ENCODE results near the gene PACS2.
"Not testable (repeated sequence)": the region's sequence is repeated elsewhere in the genome, so short reads cannot be mapped to it uniquely, and the experiment has no call there.

PACS2 gene

DNA sequence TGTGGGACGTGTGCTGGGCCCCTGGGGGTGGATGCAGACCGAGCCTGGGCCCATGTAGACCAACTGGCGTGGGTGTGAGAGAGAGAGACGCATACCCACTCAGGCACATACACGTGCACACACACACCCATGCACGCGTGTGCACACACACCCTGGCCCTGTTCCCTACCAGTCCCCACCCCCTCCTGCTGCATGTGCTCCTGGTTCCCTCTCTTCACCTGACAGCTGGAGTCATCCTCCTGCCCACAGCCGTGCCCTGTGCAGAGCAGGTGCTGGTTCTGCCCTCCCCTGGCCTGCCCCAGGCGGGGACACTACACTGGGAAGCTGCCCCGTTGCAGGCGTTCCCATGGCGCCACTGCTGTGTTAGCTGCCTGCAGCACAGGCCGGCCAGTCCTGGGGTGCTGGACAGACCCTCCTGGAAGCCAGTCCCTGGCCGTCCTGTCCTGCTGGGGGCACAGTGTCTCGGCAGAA is 18.5 kb downstream of the PACS2 start:
- DNase-seq, result no peak

- DNase-seq, result no peak
Observed at GRCh38 chr14:105333613-105334364, 19.2 kb downstream of the PACS2 start.

- no peak for DNase-seq
Observed at GRCh38 chr14:105334383-105335230, 20.1 kb downstream of the PACS2 start.

- not testable (repeated sequence) for DNase-seq
Observed at GRCh38 chr14:105335231-105335542, 20.6 kb downstream of the PACS2 start.

DNA sequence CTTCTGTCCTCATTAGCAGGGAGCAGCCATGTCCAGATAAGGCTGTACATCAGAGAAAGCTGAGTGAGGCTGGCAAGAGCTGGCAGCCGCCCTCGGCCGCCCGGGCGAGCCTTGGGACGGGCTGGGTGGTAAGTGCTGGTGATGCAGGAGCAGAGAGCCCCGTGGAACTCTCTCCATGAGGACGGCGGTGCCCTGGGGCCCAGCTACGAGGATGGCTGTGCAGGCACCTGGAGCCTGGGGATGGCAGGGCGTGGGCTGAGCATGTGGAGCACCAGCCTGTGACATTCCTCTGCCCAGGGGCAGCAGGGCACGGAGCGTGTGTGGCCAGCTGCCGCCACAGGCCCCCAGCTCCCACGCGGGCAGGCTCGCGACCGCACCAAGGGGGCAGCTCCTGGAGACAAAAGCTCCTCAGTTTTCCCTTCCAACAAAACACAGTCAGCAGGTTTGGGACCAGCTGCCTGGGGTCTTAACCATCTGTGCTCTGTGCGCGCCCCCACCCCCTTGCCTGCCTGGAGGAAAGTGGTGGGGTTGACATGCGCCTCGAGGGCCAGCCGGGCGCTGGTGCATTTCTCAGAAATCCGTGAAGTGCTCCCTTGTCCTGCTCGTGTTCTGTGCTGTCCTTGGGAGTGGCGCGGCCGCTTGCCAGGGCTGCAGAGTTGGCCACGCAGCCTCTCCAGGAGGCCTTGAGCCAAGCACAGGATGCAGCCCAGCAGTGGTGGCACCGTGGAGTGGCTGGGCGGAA is 21.4 kb downstream of the PACS2 start:
- DNase-seq, result no peak

GRCh38 chr14:105336477-105337287 is 22.1 kb downstream of the PACS2 start:
- no peak for DNase-seq

- no peak for DNase-seq
Observed at GRCh38 chr14:105337433-105337832, 22.9 kb downstream of the PACS2 start.

DNA sequence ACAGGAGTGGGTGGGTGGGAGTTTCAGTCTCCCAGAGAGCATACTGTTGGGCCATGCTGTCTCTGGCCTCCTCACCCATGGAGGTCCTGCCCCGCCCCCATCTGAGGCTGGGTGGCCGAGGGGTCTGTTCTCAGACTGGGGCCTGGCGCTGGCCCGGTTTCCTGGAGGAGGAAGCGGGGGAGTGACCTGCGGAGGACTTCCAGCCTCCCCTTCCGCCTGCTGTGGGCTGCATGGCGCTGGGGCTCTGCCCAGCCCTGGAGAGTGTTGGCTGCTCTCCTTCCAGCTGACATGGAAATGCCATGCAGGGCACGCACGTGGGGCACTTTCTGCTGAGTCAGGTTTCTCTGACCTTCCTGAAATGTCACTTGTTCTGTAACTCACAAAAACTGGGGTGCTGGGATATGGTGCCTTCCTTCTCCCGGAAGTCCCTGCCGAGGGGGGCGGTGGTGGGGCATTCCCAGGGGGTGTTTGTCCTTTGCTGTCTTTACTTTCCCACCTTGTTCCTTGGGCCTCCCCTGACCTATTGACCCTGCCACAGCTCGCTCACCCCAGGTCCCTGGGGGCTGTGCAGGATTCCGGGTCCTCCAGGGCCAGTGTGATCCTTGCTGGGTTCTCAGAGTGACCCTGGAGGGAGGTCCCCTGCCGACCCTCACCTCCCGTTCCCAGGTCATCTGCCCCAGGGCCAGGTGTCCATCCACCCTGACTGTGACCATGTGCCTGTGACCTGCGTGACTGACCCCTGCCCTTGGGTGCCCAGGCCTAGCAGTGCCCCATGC is 23.6 kb downstream of the PACS2 start:
- DNase-seq, result no peak

DNA sequence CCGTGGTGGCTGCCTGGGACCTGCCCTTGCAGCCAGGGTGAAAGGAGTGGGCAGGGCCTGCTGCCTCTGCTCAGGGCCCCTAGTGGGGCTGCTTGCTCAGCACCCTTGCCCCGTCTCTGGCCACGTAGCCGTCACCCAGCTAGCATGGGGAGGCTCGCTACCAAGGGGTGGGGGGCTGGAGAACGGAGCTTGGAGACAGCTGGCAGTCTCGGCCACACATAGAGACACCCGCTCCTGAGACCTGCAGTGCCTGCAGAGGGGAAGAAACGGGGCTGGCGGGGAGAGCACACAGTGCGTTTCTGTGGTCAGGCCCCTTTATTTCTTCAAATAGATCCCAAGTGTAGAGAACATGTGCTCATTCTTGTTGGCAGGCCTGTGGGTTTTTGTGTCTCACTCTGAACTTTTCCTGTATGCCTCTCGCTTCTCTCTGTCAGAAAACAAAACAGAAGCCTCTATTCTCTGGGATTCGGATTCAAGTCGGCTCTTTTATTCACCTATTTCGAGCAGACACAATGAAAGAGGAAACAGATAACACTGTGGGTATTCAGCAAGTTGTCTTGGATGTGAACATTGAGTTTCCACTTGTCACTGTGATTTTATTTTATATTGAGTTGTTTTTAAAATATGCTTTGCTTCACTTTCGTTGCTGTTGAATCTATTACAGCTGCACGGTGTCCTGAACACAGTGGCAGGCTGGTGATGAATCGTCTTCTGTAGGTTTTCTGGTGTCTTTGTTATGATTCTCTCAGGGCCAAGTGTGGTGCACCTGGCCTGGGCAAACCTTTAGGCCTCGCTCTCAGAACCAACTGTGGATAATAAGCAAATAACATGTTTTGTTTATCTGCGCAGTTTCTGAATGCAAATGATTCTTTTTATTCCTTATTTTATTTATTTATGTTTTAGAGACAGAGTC is 26.5 kb downstream of the PACS2 start:
- DNase-seq, result no peak

DNA sequence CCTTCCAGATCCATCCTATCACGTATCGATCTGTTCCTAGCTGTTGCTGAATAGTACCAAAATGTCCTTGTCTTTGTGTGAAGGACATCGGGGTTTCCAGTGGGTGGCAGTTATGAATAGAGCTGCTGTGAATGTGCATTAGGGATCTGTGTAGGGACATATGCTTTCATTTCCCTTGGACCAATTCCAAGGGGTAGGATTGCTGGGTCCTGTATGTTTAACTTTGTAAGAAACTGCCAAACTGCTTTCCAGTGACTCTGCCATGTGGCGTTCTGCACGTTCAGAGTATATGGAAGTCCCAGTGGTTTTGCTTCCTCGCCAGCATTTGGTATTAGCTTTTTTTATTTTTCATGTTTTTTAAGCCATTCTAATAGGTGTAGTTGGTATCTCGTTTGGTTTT is 28.6 kb downstream of the PACS2 start:
- DNase-seq, result no peak

GRCh38 chr14:105346200-105346533 is 31.6 kb downstream of the PACS2 start:
- DNase-seq, result no peak

GRCh38 chr14:105346876-105347586 is 32.5 kb downstream of the PACS2 start:
- no peak for DNase-seq

DNA sequence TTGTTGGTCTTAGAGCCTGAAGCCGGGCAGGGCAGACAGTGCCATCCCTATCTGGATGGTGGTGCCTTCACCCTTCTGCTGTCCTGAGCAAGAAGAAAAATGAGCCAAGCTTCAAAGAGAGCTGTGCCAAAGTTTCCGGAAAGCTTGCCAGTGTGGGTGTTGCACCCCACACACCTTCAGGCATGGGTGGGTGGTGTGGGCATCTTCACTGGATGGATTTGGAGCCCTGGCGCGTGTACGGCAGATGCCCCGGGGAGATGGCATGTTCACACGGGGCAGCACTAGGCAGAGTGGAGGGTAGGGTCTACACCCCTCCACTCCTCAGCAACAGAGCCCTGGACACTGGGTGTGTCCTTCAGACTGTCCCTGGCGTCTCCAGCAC is 33.0 kb downstream of the PACS2 start:
- DNase-seq, result no peak

DNA sequence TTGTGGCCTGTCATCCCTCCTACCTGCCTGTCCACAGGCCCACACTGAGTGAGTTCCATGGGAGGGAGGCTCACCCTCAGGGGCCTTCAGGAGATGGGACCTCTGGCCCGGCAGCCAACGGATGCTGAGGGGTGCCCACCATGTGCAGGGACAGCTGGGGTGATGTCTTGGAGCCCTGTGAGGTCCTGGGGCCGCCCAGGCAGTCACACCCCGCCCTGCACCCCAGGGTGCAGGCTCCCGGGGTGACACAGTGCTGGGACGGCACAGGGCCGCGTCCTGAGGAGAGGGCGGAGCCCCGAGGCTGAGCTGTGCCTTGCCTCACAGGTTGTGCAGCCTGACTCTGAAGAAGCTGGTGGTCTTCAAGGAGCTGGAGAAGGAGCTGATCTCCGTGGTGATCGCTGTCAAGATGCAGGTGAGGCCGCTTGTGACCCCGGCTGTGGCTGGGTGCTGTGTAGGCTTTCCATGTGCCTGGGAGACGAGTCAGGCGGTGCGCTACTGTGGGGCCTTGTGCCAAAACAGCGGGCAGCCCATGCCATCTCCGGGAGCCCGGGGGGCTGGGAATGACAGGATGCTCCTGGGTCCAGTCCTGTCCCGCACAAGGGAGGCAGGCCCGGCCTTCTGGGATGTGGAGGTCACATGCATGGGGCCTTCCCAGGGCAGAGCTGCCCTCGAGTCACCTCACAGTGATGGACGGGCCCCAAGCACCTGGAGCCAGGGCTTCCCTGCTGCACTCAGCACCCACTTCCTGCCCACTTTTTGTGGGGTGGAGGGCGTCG is 33.8 kb downstream of the PACS2 start:
- DNase-seq, result no peak

GRCh38 chr14:105348945-105349699 is 34.6 kb downstream of the PACS2 start:
- no peak for DNase-seq

DNA sequence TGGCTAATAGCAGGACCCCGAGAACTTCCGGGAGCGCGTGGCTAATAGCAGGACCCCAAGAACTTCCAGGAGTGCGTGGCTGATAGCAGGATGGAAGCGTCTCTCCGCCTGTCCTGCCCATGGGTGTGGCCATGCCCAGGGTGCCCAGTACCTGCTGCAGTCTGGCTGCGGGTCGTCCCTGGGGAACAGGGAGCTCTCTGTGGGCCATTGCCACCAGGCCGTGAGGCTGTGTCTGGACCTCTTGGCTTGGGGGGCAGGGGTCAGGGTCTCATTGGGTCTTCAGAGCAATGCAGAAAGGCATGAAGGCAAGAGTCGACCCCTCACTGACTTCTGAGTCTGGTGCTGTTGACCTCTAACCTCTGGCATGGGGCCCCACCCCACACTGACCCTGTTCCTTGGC is 35.4 kb downstream of the PACS2 start:
- no peak for DNase-seq

DNA sequence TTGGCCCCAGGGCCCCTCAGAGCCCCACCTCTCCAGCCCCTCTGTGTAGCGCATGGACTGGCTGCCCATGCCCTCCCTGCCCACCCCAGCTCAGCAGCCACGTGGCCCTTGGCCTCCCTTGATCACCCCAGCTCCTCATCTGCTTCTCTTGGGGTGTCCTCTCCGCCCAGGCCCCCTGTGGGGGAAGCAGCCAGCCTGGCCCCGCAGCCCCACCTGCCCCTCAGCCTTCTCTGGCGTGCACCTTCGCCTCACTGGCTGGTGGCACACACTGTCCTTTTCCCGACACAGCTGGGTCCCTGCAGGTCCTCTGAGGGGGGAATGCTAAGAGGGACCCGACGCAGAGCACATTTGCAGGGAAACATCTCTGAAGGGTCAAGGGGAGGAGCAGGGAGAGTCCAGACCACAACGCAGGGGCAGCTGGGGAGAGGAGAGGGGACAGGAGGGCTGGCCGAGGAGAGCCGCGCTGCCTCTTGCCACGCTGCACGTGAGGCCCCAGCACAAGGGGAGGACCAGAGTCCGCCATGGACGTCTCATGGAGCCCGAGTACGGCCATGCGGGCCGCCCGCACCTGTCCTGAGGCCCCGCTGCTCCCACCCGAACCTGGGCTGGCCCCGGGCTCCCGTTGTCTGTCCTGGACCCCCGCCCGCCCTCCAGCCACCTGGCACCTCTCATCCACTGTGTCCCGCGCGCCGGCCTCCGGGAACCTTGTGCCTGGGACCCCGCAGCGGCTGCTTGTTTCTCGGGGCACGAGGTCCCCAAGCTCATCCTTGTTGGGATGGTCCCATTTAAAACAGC is 36.1 kb downstream of the PACS2 start:
- DNase-seq, result no peak

DNA sequence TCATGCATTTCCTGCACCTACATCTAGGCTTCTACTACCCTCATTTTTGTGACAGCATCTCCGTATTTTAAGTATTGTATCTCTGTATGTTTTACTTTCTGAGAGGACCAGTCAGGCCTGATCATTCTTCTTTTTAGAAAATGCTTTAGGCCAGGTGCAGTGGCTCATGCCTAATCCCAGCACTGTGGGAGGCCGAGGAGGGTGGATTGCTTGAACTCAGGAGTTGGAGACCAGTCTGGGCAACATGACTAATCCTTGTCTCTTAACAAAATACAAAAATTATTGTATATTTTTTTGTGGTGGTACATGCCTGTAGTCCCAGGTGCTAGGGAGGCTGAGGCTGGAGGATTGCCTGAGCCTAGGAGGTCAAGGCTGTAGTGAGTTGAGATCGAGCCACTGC is 36.9 kb downstream of the PACS2 start:
- DNase-seq, result no peak

Measured in CD4-positive, alpha-beta T cell treated with Interleukin-17A for 4 hours (primary cell).